GM21619 (cell line): ENCODE results near the gene MYO1H.

Experiments used
- ATAC-seq: cut with Tn5 transposase; IDR thresholded peaks from one replicate; pipeline ENCODE4 v1.9.1; 2021; ENCODE audit not compliant: unreplicated experiment

Gene MYO1H

DNA sequence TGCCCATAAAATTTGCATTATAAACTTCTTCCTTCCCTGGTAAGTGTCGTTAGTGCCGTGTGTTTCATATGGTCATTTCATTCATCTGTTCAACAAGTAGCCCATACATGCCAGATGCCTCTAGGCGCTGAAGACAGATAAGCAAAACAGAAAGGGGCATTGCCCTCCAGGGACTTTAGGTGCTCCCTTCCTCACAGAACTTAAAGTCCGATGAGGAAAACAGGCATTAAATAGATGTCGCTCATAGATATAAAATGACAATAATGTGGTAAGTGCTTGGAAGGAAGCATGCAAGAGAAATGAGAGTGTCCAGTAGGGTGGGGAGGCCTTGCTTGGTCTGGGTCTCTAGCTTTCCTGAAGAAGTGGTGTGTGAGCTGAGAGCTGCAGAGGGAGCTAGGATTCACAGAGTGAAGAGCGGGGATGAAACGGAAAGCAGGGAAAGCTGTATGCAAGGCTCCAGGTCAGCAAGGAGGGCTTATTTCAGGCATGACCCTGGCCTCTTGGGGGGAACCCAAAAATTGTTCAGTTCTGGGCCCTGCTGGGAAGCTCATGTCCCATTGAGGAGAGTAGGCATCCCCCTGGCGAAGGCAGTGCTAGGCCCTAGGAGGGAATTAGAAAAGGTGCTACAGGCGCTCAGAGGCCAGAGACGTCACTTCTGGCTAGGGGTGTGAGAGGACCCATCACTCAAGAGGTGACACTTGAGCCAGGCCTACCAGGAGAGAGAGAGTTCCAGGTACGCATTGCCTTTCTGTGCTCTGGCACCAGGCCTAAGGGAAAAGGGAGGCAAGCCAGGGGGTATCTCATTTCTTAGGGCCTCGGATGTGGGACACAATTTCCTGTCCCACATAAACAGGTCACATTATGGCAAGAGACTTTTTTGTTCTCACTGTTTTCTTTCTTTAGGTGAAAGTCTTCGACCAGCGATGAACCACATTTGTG, 141.6 kb downstream of the MYO1H start:
- no peak for ATAC-seq

DNA sequence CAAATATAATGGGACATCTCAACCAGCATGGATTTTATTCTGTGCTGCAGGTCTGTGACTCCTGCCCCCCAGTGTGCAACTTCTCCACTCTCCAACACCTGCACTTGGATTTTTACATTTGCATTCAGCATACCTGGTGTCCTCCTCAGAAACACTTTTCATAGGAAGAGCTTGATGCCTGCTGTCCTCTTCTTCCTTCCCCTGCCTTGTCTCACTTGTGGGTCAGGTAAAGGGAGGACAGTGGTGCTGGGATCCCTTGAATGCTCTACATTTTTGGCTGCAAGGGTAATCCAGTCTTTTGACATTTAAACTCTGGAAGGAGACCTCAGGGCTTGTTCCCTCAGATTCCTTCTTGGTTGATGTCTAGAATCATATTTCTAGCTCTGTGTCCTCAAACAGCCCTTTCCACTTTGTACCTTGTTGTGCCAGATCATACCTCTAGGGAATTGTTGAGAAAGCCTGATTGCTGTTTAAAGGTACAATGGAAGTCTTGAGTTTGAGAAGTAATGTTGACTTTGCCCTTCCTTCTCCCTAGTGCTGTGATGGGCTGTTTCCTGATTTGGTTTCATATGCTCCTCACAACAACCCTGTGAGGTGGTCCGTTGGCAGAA, 142.4 kb downstream of the MYO1H start:
- no peak for ATAC-seq

DNA sequence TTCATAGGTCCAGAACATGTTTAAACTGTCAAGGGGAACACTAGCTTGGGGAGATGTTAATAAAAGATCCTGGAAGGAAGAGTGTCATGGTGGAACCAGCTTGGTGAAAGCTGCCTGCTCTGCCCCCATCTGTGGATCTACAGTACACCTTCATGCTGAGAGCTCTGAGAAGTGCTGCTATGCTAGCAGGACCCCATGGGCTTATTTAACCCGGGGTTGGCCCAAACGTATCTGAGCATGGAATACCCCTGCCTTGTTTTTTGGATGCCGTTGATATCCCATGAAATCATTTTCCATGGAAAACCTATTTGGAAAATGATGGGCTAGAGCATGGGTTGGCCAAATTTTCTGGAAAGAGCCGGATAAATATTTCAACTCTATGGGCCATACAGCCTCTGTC, 144.0 kb downstream of the MYO1H start:
- ATAC-seq: no peak

DNA sequence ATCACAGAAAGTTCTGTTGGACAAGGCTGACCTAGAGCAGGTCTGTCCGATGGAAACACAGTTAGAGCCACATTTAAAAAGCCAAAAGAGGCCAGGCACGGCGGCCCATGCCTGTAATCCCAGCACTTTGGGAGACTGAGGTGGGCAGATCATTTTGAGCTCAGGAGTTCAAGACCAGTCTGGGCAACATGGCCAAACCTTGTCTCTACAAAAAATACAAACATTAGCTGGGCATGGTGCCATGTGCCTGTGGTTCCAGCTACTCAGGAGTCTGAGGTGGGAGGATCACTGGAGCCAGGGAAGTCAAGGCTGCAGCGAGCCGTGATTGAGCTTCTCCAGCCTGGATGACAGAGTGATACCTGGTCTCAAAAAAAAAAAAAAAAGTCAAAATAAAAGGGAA, 144.7 kb downstream of the MYO1H start:
- ATAC-seq: no peak

DNA sequence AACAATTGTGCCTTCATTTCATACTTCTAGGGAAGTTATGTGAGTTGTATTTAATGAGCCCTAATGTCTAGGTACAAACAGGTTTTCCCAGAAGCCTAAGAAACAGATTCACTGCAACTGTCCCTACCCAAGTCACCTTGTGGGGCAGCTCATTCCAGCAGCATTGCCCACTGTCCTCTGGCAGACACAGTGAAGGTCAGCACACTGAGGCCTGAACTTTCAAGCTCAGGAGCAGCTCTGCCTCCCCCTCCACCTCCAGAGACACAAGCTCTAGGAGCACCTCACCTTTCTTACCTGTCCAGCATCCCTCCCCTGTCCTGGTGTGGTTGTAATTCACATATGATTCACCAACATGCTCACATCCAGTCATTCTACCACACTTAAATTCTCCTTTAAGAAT, 145.4 kb downstream of the MYO1H start:
- no peak for ATAC-seq

DNA sequence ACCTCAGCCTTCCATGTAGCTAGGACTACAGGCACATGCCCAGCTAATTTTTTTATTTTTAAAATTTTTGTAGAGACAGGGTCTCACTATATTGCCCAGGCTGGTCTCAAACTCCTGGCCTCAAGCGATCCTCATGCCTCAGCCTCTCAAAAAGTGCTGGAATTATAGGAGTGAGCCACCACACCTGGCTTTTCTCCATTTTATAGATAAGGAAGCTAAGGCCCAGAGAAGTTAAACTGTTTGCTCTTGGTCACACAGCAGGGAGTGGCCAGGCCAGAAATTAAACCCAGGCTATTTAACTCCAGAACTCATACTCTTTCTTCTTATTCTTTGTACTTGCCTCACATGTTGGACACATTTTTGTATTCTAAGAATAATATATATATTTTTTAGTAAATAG, 146.2 kb downstream of the MYO1H start:
- no peak for ATAC-seq

DNA sequence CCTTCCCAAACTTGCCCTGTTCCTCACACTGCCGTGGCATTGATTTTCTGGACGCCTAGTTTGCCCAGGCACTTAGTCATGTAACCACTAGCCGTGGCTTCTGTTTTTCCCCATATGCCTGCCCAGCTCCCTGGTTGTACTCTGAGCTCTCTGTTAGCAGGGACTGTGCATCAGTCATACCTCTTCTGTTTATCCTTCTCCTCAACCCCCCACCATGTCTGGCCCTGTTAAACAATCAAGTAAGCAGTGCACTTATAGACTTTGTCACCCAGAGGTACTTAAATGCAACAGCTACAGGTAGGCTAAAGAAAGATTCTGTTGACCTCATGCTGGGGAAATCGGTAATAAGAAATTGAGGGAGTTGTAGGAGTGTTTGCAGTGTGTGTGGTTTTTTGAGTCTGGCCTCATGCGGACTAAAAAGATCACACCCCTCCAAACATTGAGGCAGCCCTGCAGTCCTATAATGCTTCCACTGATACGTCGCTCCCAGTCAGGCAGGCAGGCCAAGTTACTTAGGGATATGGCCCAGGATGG, 146.7 kb downstream of the MYO1H start:
- no peak for ATAC-seq

DNA sequence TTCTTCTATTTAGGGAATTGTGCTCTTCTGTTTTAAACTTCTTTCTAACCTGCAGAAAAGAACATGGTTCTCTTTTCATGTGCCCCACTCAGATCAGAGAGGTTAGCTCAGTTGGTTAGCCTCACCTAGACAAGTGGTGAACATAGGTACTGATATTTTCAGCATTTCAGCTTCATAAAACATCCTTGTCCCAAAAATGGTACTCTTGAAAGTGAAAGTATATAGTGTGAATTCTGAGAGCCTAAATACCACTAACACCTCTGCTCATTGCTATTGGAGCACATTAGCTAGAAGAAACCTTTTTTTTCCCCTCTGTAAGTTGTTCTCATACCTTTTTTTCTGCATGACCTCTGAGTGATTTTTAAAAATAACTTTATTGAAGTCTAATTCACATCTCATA, 147.3 kb downstream of the MYO1H start:
- no peak for ATAC-seq

DNA sequence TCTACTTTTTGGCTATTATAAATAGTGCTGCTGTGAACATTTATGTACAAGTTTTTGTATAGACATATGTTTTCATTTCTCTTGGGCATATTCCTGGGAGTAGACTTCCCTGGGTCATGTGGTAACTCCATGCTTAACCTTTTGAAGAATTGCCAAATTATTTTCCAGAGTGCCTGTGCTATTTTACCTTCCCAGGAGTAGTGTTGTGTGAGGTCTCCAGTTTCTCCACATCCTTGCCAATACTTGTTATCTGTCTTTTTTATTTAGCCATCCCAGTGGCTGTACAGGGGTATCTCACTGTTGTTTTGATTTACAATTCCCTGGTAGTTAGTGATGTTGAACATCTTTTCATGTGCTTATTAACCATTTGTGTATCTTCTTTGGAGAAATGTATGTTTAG, 148.6 kb downstream of the MYO1H start:
- ATAC-seq: no peak

DNA sequence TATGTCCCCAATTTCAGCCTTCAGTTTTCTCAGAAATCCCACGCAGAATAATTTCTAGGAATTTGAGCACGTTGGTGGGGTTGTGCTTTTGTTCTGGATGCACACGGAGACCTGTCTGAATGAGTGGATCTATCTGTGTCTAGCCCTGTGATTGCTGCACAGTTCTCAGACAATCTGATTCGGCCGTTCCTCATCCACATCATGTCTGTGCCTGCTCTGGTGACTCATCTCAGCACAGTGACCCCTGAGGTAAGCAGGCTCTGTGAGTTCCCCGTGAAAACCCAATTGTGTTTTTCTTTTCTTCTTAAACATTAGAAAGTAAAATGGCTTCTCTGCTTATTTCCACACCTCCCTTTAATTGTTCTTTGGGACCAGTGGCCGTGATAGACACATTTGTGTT, 150.0 kb downstream of the MYO1H start:
- no peak for ATAC-seq
